Smooth muscle cell (in vitro differentiated cells): ENCODE data around the gene DISC1. TPM values are rescaled to one million over a fixed set of nuclear protein-coding genes. Genes with fewer than 3 reads are reported as not detected.
"Not testable (repeated sequence)": the region's sequence is repeated elsewhere in the genome, so short reads cannot be mapped to it uniquely, and the experiment has no call there.

Experiments used
- DNase-seq: peaks from one replicate; lab custom pipeline; 2025; ENCODE audit not compliant: unreplicated experiment; lab: John Stamatoyannopoulos, UW
- H2AFZ ChIP-seq: fragments of 200-600 bp; sonication (generic); 2 replicates; pipeline ENCODE4 v1.6.0; 2016; ENCODE audit warnings: antibody characterized with exemption, low read depth, mild to moderate bottlenecking
- H3F3A ChIP-seq: fragments of 200-600 bp; sonication (generic); 2 replicates; pipeline ENCODE4 v1.6.0; 2017; ENCODE audit warnings: antibody characterized with exemption, low read depth
- H3K27ac ChIP-seq: fragments of 200-600 bp; sonication (generic); 2 replicates; pipeline ENCODE4 v1.5.1; 2016; ENCODE audit warnings: low read depth, mild to moderate bottlenecking
- H3K27me3 ChIP-seq: fragments of 200-600 bp; sonication (generic); 2 replicates; pipeline ENCODE4 v1.6.1; 2016; ENCODE audit warnings: low read depth, mild to moderate bottlenecking
- H3K36me3 ChIP-seq: fragments of 200-600 bp; sonication (generic); 2 replicates; pipeline ENCODE4 v1.5.1; 2016; ENCODE audit warnings: low read depth
- H3K4me1 ChIP-seq: fragments of 200-600 bp; sonication (generic); 2 replicates; pipeline ENCODE4 v1.5.1; 2016; ENCODE audit warnings: low read depth
- H3K4me2 ChIP-seq: fragments of 200-600 bp; sonication (generic); 2 replicates; pipeline ENCODE4 v1.6.0; 2016; ENCODE audit warnings: mild to moderate bottlenecking
- H3K4me3 ChIP-seq: fragments of 200-600 bp; sonication (generic); 2 replicates; pipeline ENCODE4 v1.5.1; 2016; ENCODE audit warnings: mild to moderate bottlenecking
- H3K79me2 ChIP-seq: fragments of 200-600 bp; sonication (generic); 2 replicates; pipeline ENCODE4 v1.6.0; 2016; ENCODE audit warnings: low read depth, mild to moderate bottlenecking
- H3K9ac ChIP-seq: fragments of 200-600 bp; sonication (generic); 2 replicates; pipeline ENCODE4 v1.6.0; 2016; ENCODE audit warnings: low read depth
- H3K9me3 ChIP-seq: fragments of 200-600 bp; sonication (generic); replicated peaks from 2 replicates; pipeline ENCODE4 v1.5.1; 2016; ENCODE audit warnings: low read depth
- H4K20me1 ChIP-seq: fragments of 200-600 bp; sonication (generic); 2 replicates; pipeline ENCODE4 v1.6.0; 2016; ENCODE audit warnings: low read depth
- CTCF ChIP-seq: fragments of 200-600 bp; sonication (generic); IDR thresholded peaks from 2 replicates; pipeline ENCODE4 v1.5.1; 2017; ENCODE audit warnings: borderline replicate concordance, mild to moderate bottlenecking, antibody characterized with exemption; ENCODE audit not compliant: insufficient read depth, poor library complexity, severe bottlenecking
- WGBS: methylation state at CpG from one replicate; pipeline ENCODE4 v1.1.7; 2016; ENCODE audit warnings: low lambda C conversion rate; 5-methylcytosine and 5-hydroxymethylcytosine counted together
- polyA plus RNA-seq: library from polyadenylated mRNA; unstranded; fragments of >200 nt; fragmentation: Nextera tagmentation; extraction: Ambion mirVana; gene quantifications from 2 replicates; pipeline ENCODE4 v1.2.1, GENCODE V29; 2016
- total RNA-seq: library from RNA; depleted of rRNA; stranded (reverse); fragments of >200 nt; gene quantifications from 2 replicates; pipeline ENCODE4 v1.2.3, GENCODE V29; 2014

Gene DISC1
- total and polyA plus RNA-seq, 2 experiments from 2014 or later: 0.89 to 4.3 TPM

DNA sequence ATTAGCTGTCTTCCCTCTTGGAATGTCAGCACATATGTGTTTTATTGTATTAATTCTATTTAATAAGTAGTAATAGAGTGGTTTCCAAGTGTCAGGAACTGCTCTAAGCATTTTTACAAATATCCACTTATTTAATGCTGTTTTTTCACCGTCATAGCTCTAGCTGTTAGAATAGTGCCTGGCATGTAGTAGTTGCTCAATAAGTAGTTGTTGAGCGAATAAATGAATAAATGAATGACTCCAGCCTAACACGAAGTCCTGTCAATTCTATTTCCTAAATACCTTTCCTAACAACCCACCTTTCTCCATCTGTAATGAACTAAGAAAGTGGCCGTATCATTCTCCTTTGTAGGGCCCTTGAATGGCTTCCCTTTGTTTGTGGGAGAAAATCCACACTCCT is 312.5 kb downstream of the DISC1 start:
- H3K36me3 ChIP-seq: no peaks in the 10 kb centered on the region
- H3K4me2 ChIP-seq: no peak overlapping the region
- no peaks in the 10 kb centered on the region for H3K79me2 ChIP-seq
- no peak for DNase-seq
- H3K9ac ChIP-seq: no peak overlapping the region
- H2AFZ ChIP-seq: no peak overlapping the region
- H3K4me1 ChIP-seq: peaks cover 14% of the 10 kb centered on the region
- H4K20me1 ChIP-seq: no peaks in the 10 kb centered on the region
- H3F3A ChIP-seq: peaks cover 11% of the 10 kb centered on the region
- no peak for TF ChIP-seq CTCF
- no peaks in the 10 kb centered on the region for H3K27me3 ChIP-seq
- 98% methylated on average over 4 of the region's 4 CpGs for WGBS
- H3K9me3 ChIP-seq: no peaks in the 10 kb centered on the region
- H3K27ac ChIP-seq: no peak overlapping the region
- no peak overlapping the region for H3K4me3 ChIP-seq

DNA sequence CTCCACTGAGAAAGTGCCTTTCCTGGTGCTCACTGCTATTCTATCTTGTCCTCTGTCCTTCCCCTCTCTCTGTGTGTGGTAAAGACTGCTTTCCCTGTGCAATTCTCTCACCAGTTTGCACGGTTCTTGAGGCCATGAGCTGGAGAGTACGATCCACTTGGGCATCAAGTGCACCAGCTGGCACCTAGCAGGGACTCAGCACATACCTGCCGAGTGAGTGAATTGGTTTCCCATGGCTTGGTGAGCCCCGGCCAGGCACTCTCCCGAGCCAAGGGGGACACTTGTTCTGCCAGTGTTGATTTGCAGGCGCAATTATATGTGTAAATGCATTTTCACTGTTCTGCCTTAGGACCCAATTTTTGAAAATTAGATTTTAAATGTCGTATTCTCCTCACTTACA is 313.5 kb downstream of the DISC1 start:
- H3K9me3 ChIP-seq: no peaks in the 10 kb centered on the region
- peaks cover 7% of the 10 kb centered on the region for H3K4me1 ChIP-seq
- H3K4me2 ChIP-seq: no peak overlapping the region
- H4K20me1 ChIP-seq: no peaks in the 10 kb centered on the region
- no peaks in the 10 kb centered on the region for H3K27me3 ChIP-seq
- no peak for TF ChIP-seq CTCF
- WGBS: 95% methylated on average over 7 of the region's 7 CpGs
- no peaks in the 10 kb centered on the region for H3K36me3 ChIP-seq
- H3K27ac ChIP-seq: no peak overlapping the region
- no peaks in the 10 kb centered on the region for H3K79me2 ChIP-seq
- H3F3A ChIP-seq: peaks cover 9% of the 10 kb centered on the region
- H3K9ac ChIP-seq: no peak overlapping the region
- no peak overlapping the region for H3K4me3 ChIP-seq
- DNase-seq: no peak
- H2AFZ ChIP-seq: no peak overlapping the region

- Histone ChIP-seq H3K9ac (no peak overlapping the region), H3K4me3 (no peak overlapping the region), H3K4me2 (no peak overlapping the region), H3K9me3 (no peaks in the 10 kb centered on the region), H4K20me1 (no peaks in the 10 kb centered on the region), H3F3A (peaks cover 6% of the 10 kb centered on the region), H3K36me3 (no peaks in the 10 kb centered on the region), H2AFZ (no peak overlapping the region), H3K4me1 (peaks cover 1% of the 10 kb centered on the region), H3K79me2 (no peaks in the 10 kb centered on the region), H3K27me3 (no peaks in the 10 kb centered on the region), H3K27ac (no peak overlapping the region)
- DNase-seq: no peak
- WGBS: 87% methylated on average over 6 of the region's 6 CpGs
- no peak for TF ChIP-seq CTCF
Measured at GRCh38 chr1:231940701-231941100, 314.1 kb downstream of the DISC1 start.

- H3K27ac ChIP-seq: no peak overlapping the region
- H3K4me1 ChIP-seq: no peaks in the 10 kb centered on the region
- H3K4me2 ChIP-seq: no peak overlapping the region
- H4K20me1 ChIP-seq: no peaks in the 10 kb centered on the region
- 93% methylated on average over 3 of the region's 3 CpGs for WGBS
- H3K9me3 ChIP-seq: no peaks in the 10 kb centered on the region
- no peak for DNase-seq
- no peaks in the 10 kb centered on the region for H3K36me3 ChIP-seq
- no peak overlapping the region for H2AFZ ChIP-seq
- no peak overlapping the region for H3K4me3 ChIP-seq
- H3K27me3 ChIP-seq: no peaks in the 10 kb centered on the region
- H3K79me2 ChIP-seq: no peaks in the 10 kb centered on the region
- TF ChIP-seq CTCF: no peak
- peaks cover 6% of the 10 kb centered on the region for H3F3A ChIP-seq
- H3K9ac ChIP-seq: no peak overlapping the region
Measured at GRCh38 chr1:231943084-231943483, 316.5 kb downstream of the DISC1 start.

DNA sequence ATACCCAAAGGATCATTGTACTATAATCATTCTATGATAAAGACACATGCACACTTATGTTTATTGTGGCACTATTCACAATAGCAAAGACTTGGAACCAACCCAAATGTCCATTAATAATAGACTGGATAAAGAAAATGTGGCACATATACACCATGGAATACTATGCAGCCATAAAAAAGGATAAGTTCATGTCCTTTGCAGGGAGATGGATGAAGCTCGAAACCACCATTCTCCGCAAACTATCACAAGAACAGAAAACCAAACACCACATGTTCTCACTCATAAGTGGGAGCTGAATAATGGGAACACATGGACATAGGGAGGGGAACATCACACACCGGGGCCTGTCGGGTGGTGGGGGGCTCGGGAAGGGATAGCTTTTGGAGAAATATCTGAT is 321.5 kb downstream of the DISC1 start:
- H3K79me2 ChIP-seq, H3K9ac ChIP-seq, H3K4me2 ChIP-seq, DNase-seq, H2AFZ ChIP-seq, H3K36me3 ChIP-seq, H3F3A ChIP-seq, H3K4me3 ChIP-seq, H3K27me3 ChIP-seq, H3K9me3 ChIP-seq, H3K27ac ChIP-seq, H4K20me1 ChIP-seq: not testable (repeated sequence)
- H3K4me1 ChIP-seq: peaks cover 12% of the 10 kb centered on the region
- WGBS: 100% methylated on average over 5 of the region's 5 CpGs
